H1 (cell line): Measurements from ENCODE around the gene DOK6. TPM values are rescaled to one million over a fixed set of nuclear protein-coding genes. Genes with fewer than 3 reads are reported as not detected.

Source experiments
- HDAC2 ChIP-seq, 2 experiments: fragments of 300-600 bp in 1 of 2; sonication (generic) in 1 of 2; IDR thresholded peaks; 2 replicates each; pipeline ENCODE4 v1.6.1; 2011 to 2012; ENCODE audit warnings: low read depth in 2 of 2, low read length in 2 of 2, mild to moderate bottlenecking in 2 of 2, moderate library complexity in 2 of 2, borderline replicate concordance in 1 of 2, inconsistent platforms in 1 of 2
- HDAC6 ChIP-seq: IDR thresholded peaks from one replicate; pipeline ENCODE4 v1.7.1; 2012; ENCODE audit warnings: low read depth, mild to moderate bottlenecking, inconsistent platforms, low read length, moderate library complexity
- JUN ChIP-seq: IDR thresholded peaks from 2 replicates; pipeline ENCODE4 v1.6.1; 2011; ENCODE audit warnings: low read depth, mild to moderate bottlenecking, improper control_type of control experiment, low read length
- RAD21 ChIP-seq, 2 experiments: IDR thresholded peaks in 1 of 2; conservative IDR thresholded peaks in 1 of 2; 2 replicates each; pipeline ENCODE4 v1.6.1; 2011; ENCODE audit warnings: low read depth in 2 of 2, low read length in 2 of 2, improper control_type of control experiment in 1 of 2, inconsistent platforms in 1 of 2, mild to moderate bottlenecking in 1 of 2, moderate library complexity in 1 of 2
- polyA plus RNA-seq, 7 experiments: library from polyadenylated mRNA; depleted of rRNA in 3 of 7; stranded (reverse) in 5 of 7; unstranded in 2 of 7; fragments of >200 nt in 5 of 7; fragments of 200-250 nt in 2 of 7; gene quantifications; 1 replicate in 5 of 7; 2 replicates in 1 of 7; 4 replicates in 1 of 7; pipeline versions ENCODE4 v1.2.1 to v1.2.3, GENCODE V29; 2011 to 2013; ENCODE audit warnings: missing spikeins in 2 of 7, mixed read lengths in 2 of 7
- total RNA-seq: library from RNA; stranded (reverse); fragmentation: NEBNext Ultra II Directional; extraction: Animal tissue kit (Norgen Biotek cat#: 25700); gene quantifications from 2 replicates; pipeline ENCODE4 v1.2.1, GENCODE V29; 2021

Gene DOK6
- total and polyA plus RNA-seq, 2 of the 8 experiments (the other 6 are each of a cell fraction or from before 2014, with no cell fraction given), result 0.33 to 0.50 TPM

DNA sequence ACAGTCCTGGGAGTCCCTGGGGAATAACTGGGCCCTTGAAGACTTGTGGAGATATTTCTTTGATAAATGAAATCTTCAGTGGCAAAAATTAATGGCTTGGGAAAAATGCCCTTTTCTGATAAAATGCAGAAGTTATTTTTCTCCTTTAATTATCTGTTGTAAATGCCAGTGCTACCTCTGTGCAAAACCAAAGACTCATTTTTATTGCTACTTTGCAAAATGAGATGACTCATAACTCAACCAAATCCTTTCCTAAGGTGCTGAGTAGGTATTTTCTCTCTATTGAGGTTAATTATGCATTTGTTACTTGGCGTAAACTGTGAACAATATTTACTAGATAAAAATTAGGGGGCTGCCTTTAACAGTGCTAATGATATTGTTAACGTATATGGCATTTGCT, 163.9 kb downstream of the DOK6 start (continued):
- no peak for TF ChIP-seq HDAC2 (IDR thresholded peaks at IDR 0.05; ENCODE audit: borderline replicate concordance in 1 of 2, low read depth in 2 of 2, low read length in 2 of 2)
- TF ChIP-seq HDAC6, result no peak
- no peak for TF ChIP-seq RAD21 (IDR thresholded peaks at IDR 0.05 in 1 of 2, conservative IDR thresholded peaks at IDR 0.05 in 1 of 2; ENCODE audit: low read depth in 2 of 2, low read length in 2 of 2)
- no peak for TF ChIP-seq JUN
- TF ChIP-seq, all 59 proteins: peak for 0
